Kidney (tissue), 14 donors: ENCODE measurements around the gene PEAK1. TPM values are rescaled to one million over a fixed set of nuclear protein-coding genes. Genes with fewer than 3 reads are reported as not detected.

Experiments used
- DNase-seq, 5 donors: peaks; one replicate each; pipeline ENCODE4 v3.0.0-alpha.2; 2013 to 2020
- FAIRE-seq: peaks from 2 replicates; lab custom pipeline; 2012; peaks lifted over from hg19 to GRCh38; lab: Jason Lieb, UNC
- H3K27ac ChIP-seq, 2 donors: one replicate each; pipeline ENCODE4 v1.7.0; 2013; ENCODE audit warnings: low read depth in 2 of 2, low read length in 2 of 2, inconsistent platforms in 1 of 2
- H3K27me3 ChIP-seq: one replicate; pipeline ENCODE4 v1.7.1; 2013; ENCODE audit warnings: low read length, inconsistent platforms; ENCODE audit not compliant: control insufficient read depth, insufficient read depth
- H3K36me3 ChIP-seq, 3 donors: one replicate each; pipeline versions ENCODE4 v1.7.0 to v1.7.1; 2013; ENCODE audit warnings: low read length in 3 of 3, control low read depth in 1 of 3, inconsistent platforms in 1 of 3; ENCODE audit not compliant: insufficient read depth in 3 of 3, control insufficient read depth in 2 of 3
- H3K4me1 ChIP-seq, 3 donors: one replicate each; pipeline versions ENCODE4 v1.7.0 to v1.7.1; 2013; ENCODE audit warnings: low read length in 3 of 3, inconsistent platforms in 1 of 3, low read depth in 1 of 3; ENCODE audit not compliant: control insufficient read depth in 2 of 3, insufficient read depth in 2 of 3
- H3K4me3 ChIP-seq, 3 donors: one replicate each; pipeline versions ENCODE4 v1.7.0 to v1.8.1; 2013; ENCODE audit warnings: low read length in 3 of 3, control low read depth in 1 of 3, inconsistent platforms in 1 of 3
- H3K9ac ChIP-seq, 3 donors: one replicate each; pipeline versions ENCODE4 v1.7.0 to v1.7.1; 2013; ENCODE audit warnings: low read length in 3 of 3, control low read depth in 1 of 3, inconsistent platforms in 1 of 3
- H3K9me3 ChIP-seq, 3 donors: one replicate each; pipeline versions ENCODE4 v1.7.0 to v1.7.1; 2013; ENCODE audit warnings: low read length in 3 of 3, control low read depth in 1 of 3, inconsistent platforms in 1 of 3; ENCODE audit not compliant: control insufficient read depth in 2 of 3, insufficient read depth in 1 of 3
- CTCF ChIP-seq: IDR thresholded peaks from 3 replicates; pipeline ENCODE4 v1.5.1; 2012; ENCODE audit warnings: mild to moderate bottlenecking, moderate library complexity, borderline replicate concordance; ENCODE audit not compliant: insufficient read depth; ENCODE audit errors: extremely low read depth
- intact Hi-C: fragments of 100-400 bp; cut with DNase I; formaldehyde crosslinking; loops from one replicate; pipeline ENCODE4 v1.11.1; 2022
- polyA plus RNA-seq: library from polyadenylated mRNA; stranded (reverse); fragments of 350-450 nt; fragmentation: Illumina TruSeq; extraction: RNeasy Lipid Tissue Mini Kit (QIAGEN cat#74804); gene quantifications from one replicate; pipeline ENCODE4 v1.2.3, GENCODE V29; 2014; ENCODE audit warnings: low read depth, low replicate concordance; ENCODE audit not compliant: insufficient read depth
- total RNA-seq: library from RNA; stranded (reverse); fragmentation: NEBNext Ultra II Directional; extraction: Animal tissue kit (Norgen Biotek cat#: 25700); gene quantifications from one replicate; pipeline ENCODE4 v1.2.1, GENCODE V29; 2021
- donor health status: control.
- donor health status: control.
- donor health status: control.
- donor health status: control.
- donor health status: control.
- donor health status: DM: yes; HTN: yes; CAD: no.
- donor health status: Normal renal cell carcinoma (clear cell type).

Gene PEAK1
- total and polyA plus RNA-seq, 2 donors from 2014 or later: 2.9 to 50.3 TPM

- H3K4me3 ChIP-seq: no peak overlapping the region
- H3K9me3 ChIP-seq: no peaks in the 10 kb centered on the region
- H3K9ac ChIP-seq: no peak overlapping the region
- no peak for TF ChIP-seq CTCF
- H3K27ac ChIP-seq: no peak overlapping the region
- intact Hi-C loops: no loop called here
- H3K27me3 ChIP-seq: no peaks in the 10 kb centered on the region
- no peak for DNase-seq
- no peak for FAIRE-seq
- no peaks in the 10 kb centered on the region for H3K36me3 ChIP-seq
- H3K4me1 ChIP-seq: peaks cover 0 to 5% (median 0%) of the 10 kb centered on the region in 3 donors
These were observed 114.0 kb downstream of the PEAK1 start for GRCh38 chr15:77305953-77306352.

- intact Hi-C loops: no loop called here
- H3K9me3 ChIP-seq: no peaks in the 10 kb centered on the region
- DNase-seq: no peak
- FAIRE-seq: no peak
- H3K4me1 ChIP-seq: no peaks in the 10 kb centered on the region
- no peaks in the 10 kb centered on the region for H3K36me3 ChIP-seq
- no peaks in the 10 kb centered on the region for H3K27me3 ChIP-seq
- TF ChIP-seq CTCF: no peak
- H3K4me3 ChIP-seq: no peak overlapping the region
- H3K27ac ChIP-seq: no peak overlapping the region
- no peak overlapping the region for H3K9ac ChIP-seq
These were observed 123.0 kb downstream of the PEAK1 start for GRCh38 chr15:77296773-77297337.

- FAIRE-seq (no peak), DNase-seq (no peak)
- Histone ChIP-seq H3K27me3 (no peaks in the 10 kb centered on the region), H3K4me3 (no peak overlapping the region), H3K4me1 (no peaks in the 10 kb centered on the region), H3K9me3 (no peaks in the 10 kb centered on the region), H3K27ac (no peak overlapping the region), H3K36me3 (no peaks in the 10 kb centered on the region), H3K9ac (no peak overlapping the region)
- no peak for TF ChIP-seq CTCF
- intact Hi-C loops: no loop called here
These were observed 124.5 kb downstream of the PEAK1 start for GRCh38 chr15:77295446-77295845.
